ENCODE data around the gene ADAM10.
"Not testable (repeated sequence)": the region's sequence is repeated elsewhere in the genome, so short reads cannot be mapped to it uniquely, and the experiment has no call there.

Gene ADAM10

DNA sequence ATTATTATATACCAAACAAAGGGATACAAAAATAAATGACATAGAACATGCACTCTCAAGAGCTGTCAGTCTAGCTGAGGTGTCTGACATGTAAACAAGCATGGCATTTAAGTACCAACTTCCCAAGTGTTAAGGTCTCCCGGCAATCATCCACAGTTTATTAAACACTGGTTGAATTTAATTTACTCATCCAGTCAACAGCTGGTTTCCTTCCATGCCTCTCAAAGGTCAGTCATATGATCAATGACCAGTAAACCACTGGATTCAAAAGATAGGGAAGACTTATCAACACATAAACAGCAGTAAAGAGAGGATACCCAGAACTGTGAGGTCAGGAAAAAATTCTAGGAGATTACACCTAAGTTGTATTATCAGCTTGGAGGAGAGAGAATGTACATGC lies 80.4 kb downstream of the ADAM10 start:
- no peak for DNase-seq

DNA sequence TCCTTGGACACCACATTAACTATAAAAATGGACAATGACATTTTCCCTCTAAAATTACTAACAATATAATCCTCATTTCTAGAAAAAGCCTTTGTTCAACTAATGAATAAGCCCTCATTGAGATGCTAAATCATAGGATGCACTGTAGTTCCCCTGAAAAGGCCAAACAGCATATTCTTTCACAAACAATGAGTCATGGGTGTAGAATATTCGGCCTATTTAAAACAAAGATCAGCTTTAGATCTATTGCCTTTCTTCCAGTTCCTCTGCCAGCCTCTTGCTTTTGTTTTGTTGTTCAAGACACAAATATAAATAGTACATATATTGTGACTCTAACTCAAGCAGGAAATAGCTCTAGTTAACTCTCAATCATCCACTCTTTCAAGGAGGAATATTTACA lies 82.5 kb downstream of the ADAM10 start:
- no peak for DNase-seq

DNA sequence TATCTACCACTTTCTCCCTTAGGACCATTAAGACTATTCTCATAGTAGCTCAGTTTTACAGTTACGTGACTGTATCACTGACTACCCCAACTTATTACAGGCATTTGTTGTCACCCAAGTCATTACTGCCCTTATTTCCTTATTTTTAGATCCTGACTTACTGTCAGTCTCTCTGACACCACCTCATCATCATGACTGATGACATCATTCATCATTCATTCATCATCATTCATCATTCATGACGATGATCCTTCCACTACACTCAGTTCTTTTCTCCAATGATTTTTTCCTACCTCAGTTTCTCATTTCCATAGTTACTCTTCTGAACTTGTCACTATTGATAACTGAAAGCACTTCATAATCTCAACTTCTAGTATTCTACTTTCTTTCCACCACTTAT lies 83.8 kb downstream of the ADAM10 start:
- no peak for DNase-seq

DNA sequence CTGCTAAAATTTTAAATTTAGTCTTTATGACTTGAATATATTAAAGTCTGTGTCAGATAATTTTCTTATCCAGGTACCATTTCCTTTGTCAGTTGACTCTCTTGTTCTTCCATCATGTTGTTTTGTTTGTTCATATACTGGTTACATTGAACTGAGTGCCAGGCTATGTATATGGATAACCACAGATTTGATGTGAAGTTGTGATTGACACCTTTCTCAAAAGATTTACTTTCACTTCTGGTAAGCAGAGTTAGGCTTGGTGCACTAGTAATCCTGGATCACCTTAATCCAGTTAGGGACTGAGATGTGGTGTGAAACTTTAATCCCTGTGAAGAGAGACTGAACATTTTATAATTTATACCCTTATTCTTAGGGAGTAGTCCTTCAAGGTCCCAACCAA lies 99.4 kb downstream of the ADAM10 start:
- no peak for DNase-seq

DNA sequence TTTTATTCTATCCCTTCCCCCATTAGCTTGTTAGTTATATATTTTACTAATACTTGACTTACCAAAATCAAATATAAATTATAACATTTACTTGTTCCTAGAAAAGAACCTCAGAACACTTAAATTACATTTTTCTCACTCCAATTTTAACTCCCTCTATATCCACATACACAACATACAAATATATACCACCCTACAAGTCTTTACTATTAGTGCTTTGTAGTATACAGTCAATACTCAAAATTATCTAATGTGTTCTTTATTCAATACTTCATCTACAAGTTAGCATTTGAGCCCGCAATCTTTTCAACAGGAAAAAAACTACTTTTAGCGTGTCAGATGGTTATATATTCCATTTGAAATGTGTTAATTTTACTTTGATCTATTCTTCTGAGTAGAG lies 100.3 kb downstream of the ADAM10 start:
- DNase-seq: no peak

DNA sequence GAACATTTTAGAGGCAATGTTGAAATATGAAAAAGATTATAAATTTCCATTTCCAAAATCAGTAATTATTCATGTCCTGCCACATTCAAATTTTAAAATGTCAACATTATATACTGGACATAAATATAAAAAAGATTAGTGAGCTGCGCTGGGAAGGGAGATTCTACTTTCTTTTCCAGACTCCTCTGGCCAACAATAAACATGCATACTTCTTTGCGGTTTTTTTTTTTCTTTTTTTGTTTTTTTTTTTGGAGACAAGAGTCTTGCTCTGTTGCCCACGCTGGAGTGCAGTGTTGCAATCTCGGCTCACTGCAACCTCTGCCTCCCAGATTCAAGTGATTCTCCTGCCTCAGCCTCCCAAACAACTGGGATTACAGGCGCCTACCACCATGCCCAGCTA lies 105.5 kb downstream of the ADAM10 start:
- no peak for DNase-seq

DNA sequence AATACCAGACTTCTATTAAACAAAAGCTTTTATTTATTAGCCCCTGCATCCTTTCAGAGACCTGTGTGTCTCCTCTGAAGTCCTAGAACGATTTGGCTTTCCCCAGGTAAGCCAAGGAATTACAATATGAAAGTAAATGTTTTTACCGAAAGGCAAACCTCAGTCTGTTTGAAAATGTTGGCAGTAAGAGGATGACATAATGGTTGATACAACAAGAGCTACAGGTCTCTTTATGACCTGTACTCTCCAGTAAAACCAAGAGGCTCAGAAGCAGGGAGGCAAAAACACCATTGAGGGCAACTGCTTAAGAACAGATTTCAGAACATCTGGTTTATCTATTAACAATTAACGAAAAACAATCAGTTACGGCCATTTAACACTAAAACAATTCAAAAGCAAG lies 107.8 kb downstream of the ADAM10 start:
- DNase-seq: no peak

DNA sequence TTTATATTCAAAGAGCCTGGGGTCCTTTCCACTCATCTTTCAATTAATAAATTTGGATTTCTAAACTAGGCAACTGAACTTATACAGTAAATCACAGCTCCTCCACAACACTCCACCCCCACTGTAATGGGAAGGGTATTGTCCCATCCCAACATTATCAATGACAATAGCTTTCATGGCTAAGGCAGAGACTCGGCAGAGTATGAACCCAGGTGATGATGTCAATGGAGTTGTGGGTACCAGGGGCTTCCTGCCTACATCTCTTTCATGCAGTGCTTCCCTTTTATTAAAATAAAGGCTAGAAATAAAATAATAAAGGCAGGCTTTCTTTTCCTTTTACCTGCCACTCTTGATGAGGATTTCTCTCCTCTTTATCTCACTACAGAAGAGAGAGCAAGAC lies 109.5 kb downstream of the ADAM10 start:
- DNase-seq: no peak

DNA sequence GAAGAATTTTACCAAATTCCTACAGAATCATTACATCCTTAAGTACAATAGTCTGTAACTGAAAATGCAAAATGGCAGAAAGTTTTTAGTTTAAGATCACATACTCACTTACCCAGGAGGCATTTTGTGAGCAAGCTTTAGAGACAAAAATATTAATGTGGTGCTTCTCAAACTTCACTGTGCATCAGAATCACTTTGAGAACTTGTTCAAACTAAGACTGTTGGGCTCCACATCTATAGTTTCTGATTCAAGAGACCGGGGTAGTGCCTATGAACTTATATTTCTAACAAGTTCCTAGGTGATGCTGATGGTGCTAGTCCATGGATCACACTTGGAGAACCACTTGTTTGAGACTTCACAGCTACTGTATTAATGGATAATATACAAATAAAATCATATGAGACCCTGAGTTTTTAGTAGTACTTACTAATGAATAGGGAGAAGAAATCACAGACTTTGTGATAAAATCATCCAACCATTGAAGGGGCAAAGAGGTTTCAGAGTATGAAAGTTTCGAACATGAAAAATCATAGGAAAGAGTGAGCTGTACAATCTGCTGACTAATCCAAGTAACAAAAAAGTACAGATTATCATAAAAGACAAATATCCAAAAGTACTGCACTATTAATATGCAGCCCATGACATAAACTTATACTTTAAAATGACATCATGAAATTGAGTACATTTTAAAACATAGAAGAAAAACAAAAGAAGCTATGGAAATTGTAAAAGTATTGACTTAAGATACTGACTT lies 110.3 kb downstream of the ADAM10 start:
- no peak for DNase-seq

DNA sequence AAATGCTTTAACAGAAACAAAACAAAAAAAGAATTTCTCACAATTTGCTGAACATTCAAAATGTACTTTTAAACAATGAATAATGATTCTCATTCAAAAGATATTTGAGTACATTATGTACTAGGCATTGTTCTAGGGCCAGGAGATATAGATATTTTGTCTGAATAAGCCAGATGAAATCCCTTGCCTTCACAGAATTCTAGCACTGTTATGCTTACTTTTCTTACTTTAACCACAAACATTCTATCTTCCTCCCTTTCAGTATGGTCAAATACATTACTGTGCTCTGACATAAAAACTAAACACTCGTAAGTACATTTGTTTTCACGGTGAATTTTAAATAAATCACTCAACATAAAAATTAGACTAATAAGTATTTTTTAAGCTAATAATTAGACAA lies 116.7 kb downstream of the ADAM10 start:
- no peak for DNase-seq

DNA sequence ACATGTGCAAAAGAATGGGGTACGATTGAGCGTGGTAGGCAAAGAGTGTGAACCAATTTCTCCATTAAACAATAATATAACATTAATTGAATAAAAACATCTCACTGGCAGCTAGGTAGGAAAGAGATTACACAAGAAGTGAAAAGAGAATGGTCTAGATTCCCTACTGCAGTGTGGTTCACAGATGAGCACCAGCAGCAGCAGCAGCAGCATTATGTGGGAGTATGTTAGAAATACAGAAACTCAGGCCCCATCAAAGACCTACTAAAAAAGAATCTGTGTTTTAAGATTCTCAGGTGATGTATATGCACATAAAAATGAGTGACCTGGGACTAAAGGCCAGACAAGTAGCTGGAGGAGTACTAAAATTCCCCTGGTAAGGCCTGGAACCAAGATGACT lies 118.2 kb downstream of the ADAM10 start:
- DNase-seq: no peak

DNA sequence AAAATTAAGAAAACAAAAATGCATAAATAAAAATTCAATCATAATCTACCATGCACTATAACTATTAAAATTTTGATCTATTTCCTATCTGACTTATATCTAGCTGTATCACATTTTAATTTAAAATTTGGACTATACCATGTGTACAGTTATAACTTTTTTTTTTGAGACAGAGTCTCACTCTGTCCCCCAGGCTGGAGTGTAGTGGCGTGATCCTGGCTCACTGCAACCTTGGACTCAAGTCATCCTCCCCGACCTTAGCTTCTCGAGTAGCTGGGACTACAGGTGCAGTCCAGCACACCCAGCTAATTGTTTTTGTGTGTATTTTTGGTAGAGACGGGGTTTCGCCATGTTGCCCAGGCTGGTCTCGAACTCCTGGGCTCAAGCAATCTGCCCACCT lies 119.9 kb downstream of the ADAM10 start:
- no peak for DNase-seq

DNA sequence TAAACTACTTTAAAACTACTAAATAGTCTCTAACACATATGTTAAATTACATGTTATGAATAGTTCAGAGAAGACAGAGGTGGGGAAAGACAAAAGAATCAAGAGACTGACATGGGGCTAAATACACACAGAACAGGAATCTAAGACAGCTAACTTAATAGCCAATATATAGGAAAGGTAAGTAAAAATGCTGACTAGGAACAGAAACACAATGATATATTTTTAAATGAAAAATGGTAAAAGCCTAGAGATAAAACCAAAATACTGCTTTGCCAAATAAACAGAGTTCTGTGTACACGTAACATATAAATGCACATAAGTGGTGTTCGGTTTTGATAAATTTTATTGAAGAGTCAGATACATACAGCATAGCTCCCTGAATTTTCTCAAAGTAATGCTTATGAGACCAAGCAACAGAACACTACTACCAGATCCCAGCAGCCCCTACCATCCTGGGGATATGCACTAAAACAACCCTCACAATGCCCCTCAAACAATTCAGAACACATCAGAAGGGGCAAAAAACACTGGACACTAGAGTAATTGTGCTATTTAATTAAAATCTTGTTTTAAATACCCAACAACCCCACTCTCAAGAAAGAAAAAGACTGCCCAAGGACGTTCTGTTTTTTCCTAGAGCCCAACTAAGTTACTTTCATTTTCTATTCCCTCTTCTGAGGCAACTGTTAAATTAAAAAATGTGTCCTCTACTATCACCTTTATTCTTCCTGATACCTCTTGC lies 121.1 kb downstream of the ADAM10 start:
- no peak for DNase-seq

DNA sequence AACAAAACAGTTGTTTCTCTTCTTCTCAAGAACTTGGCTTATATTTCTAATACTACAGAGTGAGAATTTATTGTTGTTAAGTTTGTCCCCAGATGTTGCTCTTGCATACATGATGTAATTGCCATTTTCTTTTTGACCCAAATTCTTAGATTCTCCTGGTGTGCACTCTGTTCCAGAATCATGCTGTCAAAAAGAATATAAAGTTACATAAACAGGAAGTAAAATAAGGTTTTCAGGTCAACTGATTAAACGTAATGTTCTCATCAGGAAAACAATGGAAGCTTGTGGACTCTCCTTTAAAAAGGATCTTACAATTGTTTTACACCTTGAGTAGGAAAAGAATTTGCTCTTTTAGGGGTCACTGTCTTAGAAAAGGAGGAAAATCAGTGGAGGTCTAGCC lies 121.8 kb downstream of the ADAM10 start:
- DNase-seq: no peak

DNA sequence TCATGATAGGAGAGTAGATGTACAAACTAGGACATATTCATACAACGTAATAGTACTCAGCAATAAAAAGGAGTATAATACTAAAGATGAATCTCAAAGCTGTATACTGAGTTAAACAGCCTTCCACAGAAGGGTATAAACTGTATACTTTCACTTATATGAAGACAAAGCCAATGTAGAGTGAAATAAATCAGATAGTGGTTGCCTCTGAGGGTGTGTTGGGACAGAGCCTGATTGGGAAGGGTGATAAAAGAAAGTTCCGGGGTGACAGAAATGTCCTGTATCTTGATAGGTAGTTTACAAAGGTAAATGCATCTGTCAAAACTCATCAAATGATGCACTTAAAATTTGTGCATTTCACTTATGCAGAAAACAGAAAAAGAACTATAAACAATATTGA lies 122.5 kb downstream of the ADAM10 start:
- no peak for DNase-seq

DNA sequence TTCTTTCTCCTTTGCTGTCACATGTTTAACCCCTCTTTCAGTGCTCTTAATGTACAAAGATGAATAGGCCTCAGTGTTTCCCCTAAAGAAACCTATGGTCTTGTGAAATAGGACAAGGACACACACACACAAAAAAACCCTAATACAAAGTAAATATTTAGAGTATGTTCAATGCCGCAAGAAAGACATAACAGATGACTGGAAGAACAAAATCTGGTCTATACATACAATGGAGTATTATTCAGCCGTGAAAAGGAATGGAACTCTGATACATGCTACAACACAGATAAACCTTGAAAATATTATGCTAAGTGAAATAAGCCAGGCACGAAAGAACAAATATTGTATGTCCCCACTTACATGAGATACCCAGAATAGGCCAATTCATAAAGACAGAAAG lies 123.1 kb downstream of the ADAM10 start:
- DNase-seq: no peak

DNA sequence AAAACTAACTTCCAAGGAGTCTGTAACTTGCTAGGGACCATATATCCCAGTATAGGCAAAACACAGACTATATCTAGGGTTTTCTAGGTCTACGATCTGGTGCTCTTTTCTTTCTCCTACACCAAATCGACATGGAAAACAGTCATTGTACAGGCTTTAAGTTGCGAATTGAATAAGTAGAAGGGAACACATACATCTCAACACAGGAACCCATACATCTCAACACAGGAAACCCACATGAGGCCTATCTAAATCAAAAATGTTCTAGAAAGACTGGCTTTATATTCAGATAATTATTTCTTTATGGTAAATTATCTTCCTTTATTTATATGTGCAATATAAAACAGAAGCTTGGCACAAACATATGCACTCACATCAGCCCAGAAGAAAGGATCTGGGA lies 126.6 kb downstream of the ADAM10 start:
- no peak for DNase-seq

DNA sequence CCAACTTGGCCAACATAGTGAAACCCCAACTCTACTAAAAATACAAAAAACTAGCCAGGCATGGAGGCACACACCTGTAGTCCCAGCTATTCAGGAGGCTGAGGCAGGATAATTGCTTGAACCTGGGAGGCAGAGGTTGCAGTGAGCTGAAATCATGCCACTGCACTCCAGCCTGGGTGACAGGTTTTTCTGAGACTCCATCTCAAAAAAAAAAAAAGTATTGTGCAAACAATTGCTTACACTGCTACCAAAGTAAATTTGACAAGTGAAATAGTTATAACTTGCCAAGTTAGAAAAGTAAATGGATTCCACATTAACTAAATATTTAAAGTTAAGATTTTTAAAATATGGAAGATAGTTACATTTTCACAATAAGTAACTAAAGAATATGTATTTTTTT lies 129.2 kb downstream of the ADAM10 start:
- not testable (repeated sequence) for DNase-seq

DNA sequence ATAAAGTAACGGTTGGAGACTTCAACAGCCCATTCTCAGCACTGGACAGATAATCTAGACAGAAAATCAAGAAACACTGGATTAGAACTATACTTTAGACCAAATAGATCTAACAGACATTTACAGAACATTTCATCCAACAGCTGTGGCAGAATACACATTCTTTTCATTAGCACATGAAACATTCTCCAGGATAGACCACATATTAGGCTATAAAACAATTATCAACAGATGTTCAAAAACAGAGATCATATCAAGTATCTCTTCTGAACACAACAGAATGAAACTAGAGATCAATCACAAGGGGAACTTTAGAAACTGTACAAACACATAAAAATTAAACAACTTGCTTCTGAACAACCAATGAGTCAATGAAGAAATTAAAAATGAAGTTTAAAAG lies 133.3 kb downstream of the ADAM10 start:
- no peak for DNase-seq

DNA sequence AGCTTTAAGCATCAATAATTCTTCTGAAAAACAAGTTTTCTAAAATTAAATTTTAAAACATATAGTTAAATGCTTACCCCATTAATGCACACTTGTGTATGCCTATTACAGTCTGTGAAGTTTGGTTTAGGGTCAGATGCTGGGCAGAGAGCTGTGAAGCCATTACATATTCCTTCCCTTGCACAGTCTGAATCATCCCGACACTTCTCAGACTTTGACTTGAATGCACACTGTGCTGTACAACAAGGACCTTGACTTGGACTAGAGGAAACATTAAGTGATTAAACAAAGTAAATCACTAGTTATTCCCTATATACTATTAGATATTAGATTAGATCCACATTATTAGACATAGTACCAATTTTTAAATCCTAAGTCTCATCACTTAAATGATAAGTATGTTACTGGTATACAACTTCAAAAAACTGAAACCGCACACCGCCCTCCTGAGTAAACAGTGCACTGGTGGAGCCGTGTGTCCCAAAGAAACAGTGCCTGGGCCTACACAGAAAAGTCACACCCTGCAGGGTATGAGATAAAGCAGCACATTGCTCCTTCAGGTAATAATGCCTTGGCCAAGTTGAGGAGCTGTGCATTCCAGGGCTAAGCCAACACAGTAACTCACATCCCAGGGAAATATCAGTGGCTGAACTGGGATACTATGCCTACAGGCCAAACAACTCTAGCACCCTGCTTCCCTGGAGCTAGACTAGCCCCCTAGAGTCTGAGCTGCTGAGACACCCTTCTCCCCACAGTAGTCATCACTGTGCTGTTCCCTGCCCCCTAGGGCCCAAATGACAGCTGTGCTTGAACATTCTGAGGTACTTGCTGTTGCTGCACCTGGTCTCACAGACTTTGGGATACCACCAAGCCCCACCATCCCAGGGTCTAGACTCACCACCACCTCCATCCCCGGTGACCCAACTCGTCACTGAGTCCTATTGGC lies 137.5 kb downstream of the ADAM10 start:
- no peak for DNase-seq

DNA sequence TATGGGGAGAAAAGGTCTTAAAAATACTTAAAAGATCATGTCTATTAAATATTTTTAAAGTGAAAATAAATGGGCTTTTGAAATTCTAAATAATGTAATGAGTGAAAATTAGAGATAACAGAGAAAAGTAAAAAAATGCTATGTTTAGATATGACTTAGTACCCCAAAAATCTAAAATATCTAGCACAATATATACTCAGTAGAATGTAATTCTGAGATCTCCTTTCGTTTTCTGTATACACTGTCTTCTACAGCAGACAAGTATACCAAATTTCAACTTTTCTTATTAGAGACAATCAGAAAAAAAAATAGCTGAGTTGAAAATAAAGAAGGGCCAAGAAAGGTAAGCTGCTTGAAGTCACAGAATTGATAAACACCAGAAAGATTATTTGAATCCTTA lies 140.8 kb downstream of the ADAM10 start:
- DNase-seq: no peak

DNA sequence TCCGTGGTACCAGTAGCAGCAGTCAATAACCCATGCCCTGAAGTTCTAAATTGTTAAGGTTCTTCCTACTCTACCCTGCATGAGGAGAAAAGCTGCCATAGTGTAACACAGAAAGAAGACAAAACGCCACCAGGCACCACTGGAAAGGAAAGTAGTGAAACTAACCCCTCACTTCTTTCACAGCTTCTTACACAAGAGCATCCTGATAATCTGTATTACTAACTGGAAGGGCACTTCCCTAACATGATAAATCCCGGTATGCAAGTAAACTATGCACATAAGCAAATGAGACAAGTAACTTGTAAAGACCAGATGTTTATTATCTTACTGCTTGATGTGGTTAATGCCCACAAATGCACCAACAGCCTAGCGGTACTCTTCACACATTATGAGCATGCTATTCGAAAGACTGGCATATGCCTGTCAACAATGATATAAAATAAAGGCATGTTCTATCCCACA lies 141.3 kb downstream of the ADAM10 start:
- peak; percentile 90 for DNase-seq

DNA sequence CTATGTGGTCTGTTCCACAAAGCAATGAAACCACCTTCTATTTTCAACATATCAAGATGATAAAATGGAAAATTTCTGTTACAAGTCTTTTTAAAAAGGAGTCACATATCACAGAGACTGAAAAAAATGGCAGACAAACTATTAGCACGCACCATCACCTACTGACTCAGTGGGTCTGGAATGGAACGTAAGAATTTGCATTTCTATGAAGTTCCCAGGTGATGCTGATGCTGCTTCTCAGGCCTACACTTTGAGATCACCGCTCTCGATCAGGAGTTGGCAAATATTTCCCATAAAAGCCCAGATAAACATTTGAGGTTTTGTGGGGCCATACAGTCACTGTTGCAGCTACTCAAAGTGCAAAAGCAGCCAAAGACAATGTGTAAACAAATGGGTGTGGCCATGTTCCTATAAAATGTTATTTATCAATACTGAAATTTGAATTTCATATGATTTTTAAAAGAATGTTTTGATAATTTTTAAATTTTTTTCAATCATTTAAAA lies 142.9 kb downstream of the ADAM10 start:
- no peak for DNase-seq

Data from NCI-H226 (cell line).